ENCODE data around the gene GTF2E1. TPM values are rescaled to one million over a fixed set of nuclear protein-coding genes. Genes with fewer than 3 reads are reported as not detected.

GTF2E1 gene
- total and polyA plus RNA-seq, 9 of the 15 experiments (the other 6 are each of a cell fraction or from before 2014, with no cell fraction given) = 12.9 to 23.5 (median 15.4) TPM

DNA sequence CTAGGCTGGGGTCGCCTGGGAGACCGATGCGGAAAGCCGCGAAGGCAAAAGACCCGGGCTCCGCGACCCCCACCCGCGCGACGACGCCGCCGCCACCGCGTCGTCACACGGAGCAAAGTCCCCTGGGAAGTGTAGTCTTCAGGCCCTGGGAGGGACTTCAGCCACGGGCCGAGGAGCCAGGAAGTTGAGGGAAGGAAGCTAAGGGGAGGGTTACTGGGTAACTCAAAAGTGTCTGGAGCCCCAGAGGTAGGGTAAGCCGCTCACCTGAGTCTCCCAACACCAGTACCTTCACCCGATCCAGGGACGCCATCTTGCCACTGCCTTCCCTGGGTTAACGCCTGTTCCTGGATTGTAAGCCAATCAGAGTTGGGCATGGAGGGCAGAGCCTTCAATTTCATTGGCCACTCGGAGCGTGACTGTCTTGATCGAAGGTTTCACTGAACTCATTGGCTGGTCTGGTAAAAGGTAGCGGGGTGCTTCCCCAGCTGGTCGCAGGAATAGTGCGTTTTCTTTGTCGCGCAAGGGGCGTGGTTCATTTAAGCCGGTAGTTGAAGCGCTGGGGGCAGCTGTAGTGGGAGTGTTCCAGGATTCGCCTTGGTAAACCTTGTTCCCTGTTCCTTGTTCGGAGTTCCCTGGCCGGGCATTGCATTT, at the start of gene GTF2E1, which contains the start of gene RABL3 (continued):
- no peak for TF ChIP-seq NR4A1 (CRISPR knock-in tag; IDR thresholded peaks at IDR 0.05)
- no peak for TF ChIP-seq NR4A1 (tag; IDR thresholded peaks at IDR 0.05)
- peak; percentile 50 to 54 for TF ChIP-seq NRF1 (conservative IDR thresholded peaks at IDR 0.05 in 1 of 2, IDR thresholded peaks at IDR 0.05 in 1 of 2)
- TF ChIP-seq CBFB (CRISPR knock-in tag; IDR thresholded peaks at IDR 0.05) = no peak
- TF ChIP-seq, protein P1, sequence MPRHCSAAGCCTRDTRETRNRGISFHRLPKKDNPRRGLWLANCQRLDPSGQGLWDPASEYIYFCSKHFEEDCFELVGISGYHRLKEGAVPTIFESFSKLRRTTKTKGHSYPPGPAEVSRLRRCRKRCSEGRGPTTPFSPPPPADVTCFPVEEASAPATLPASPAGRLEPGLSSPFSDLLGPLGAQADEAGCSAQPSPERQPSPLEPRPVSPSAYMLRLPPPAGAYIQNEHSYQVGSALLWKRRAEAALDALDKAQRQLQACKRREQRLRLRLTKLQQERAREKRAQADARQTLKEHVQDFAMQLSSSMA (CRISPR knock-in tag; IDR thresholded peaks at IDR 0.05) = no peak
- TF ChIP-seq CHD2 (IDR thresholded peaks at IDR 0.05; ENCODE audit: low read depth, low read length) = peak; percentile 27; the same call in 1 of the 2 replicates
- no peak for TF ChIP-seq RBM22 (IDR thresholded peaks at IDR 0.05; ENCODE audit: low read depth, low read length, poor library complexity, severe bottlenecking)
- no peak for TF ChIP-seq GABPB2 (CRISPR knock-in tag; conservative IDR thresholded peaks at IDR 0.05)
- TF ChIP-seq, protein P2, sequence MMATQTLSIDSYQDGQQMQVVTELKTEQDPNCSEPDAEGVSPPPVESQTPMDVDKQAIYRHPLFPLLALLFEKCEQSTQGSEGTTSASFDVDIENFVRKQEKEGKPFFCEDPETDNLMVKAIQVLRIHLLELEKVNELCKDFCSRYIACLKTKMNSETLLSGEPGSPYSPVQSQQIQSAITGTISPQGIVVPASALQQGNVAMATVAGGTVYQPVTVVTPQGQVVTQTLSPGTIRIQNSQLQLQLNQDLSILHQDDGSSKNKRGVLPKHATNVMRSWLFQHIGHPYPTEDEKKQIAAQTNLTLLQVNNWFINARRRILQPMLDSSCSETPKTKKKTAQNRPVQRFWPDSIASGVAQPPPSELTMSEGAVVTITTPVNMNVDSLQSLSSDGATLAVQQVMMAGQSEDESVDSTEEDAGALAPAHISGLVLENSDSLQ (IDR thresholded peaks at IDR 0.05) = peak; percentile 75
- TF ChIP-seq, protein P3, sequence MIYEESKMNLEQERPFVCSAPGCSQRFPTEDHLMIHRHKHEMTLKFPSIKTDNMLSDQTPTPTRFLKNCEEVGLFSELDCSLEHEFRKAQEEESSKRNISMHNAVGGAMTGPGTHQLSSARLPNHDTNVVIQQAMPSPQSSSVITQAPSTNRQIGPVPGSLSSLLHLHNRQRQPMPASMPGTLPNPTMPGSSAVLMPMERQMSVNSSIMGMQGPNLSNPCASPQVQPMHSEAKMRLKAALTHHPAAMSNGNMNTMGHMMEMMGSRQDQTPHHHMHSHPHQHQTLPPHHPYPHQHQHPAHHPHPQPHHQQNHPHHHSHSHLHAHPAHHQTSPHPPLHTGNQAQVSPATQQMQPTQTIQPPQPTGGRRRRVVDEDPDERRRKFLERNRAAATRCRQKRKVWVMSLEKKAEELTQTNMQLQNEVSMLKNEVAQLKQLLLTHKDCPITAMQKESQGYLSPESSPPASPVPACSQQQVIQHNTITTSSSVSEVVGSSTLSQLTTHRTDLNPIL (CRISPR knock-in tag; IDR thresholded peaks at IDR 0.05) = no peak
- TF ChIP-seq, protein P4, sequence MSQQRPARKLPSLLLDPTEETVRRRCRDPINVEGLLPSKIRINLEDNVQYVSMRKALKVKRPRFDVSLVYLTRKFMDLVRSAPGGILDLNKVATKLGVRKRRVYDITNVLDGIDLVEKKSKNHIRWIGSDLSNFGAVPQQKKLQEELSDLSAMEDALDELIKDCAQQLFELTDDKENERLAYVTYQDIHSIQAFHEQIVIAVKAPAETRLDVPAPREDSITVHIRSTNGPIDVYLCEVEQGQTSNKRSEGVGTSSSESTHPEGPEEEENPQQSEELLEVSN (IDR thresholded peaks at IDR 0.05; ENCODE audit: borderline replicate concordance in 1 of 2, extremely low read depth in 1 of 2, insufficient read depth in 1 of 2, insufficient read length in 1 of 2, low read depth in 1 of 2, low read length in 1 of 2, poor library complexity in 1 of 2, severe bottlenecking in 1 of 2) = peak in 1 of 2 experiments; percentile 64
- no peak for TF ChIP-seq SMAD1 (IDR thresholded peaks at IDR 0.05; ENCODE audit: low read depth, low read length, partially characterized antibody)
- TF ChIP-seq ZNF277 (CRISPR knock-in tag; IDR thresholded peaks at IDR 0.05; ENCODE audit: borderline replicate concordance) = no peak
- TF ChIP-seq GTF2B (IDR thresholded peaks at IDR 0.05; ENCODE audit: extremely low read depth, insufficient read length) = no peak
- TF ChIP-seq VEZF1 (CRISPR knock-in tag; IDR thresholded peaks at IDR 0.05) = peak; percentile 91
- TF ChIP-seq SPI1 (IDR thresholded peaks at IDR 0.05; ENCODE audit: borderline replicate concordance, low read depth, low read length) = peak; percentile 31; the same call in 1 of the 2 replicates
- no peak for TF ChIP-seq ZNF24 (IDR thresholded peaks at IDR 0.05)
